Brain pericyte (primary cell): ENCODE measurements around the gene RPS6KA3.
A peak's percentile ranks its signal among the peaks of the same experiment; 100 is the strongest.

ENCODE experiments used
- DNase-seq: peaks from one replicate; pipeline ENCODE4 v3.0.0-alpha.2; 2012; ENCODE audit warnings: low read depth, low spot score

RPS6KA3 gene

GRCh38 chrX:20266810-20267606 lies at the start of gene RPS6KA3:
Gene RPS6KA3 (minus strand): TSS chrX:20266909. CDS start chrX:20266632, 277 bp downstream.
- DNase-seq, result peak; percentile 57

- DNase-seq, result no peak
Measured at GRCh38 chrX:20315140-20315539, 48.4 kb upstream of the RPS6KA3 start.

- DNase-seq, result no peak
Measured at GRCh38 chrX:20313899-20314298, 47.2 kb upstream of the RPS6KA3 start.

- DNase-seq, result no peak
Measured at GRCh38 chrX:20312018-20312417, 45.3 kb upstream of the RPS6KA3 start.

GRCh38 chrX:20311505-20311904 lies 44.8 kb upstream of the RPS6KA3 start:
- no peak for DNase-seq

- DNase-seq, result no peak
Measured at GRCh38 chrX:20309806-20310205, 43.1 kb upstream of the RPS6KA3 start.

- no peak for DNase-seq
Measured at GRCh38 chrX:20306668-20307067, 40.0 kb upstream of the RPS6KA3 start.

- no peak for DNase-seq
Measured at GRCh38 chrX:20300822-20301221, 34.1 kb upstream of the RPS6KA3 start.

GRCh38 chrX:20294957-20295356 lies 28.2 kb upstream of the RPS6KA3 start:
- DNase-seq, result no peak

- no peak for DNase-seq
Measured at GRCh38 chrX:20294284-20294683, 27.6 kb upstream of the RPS6KA3 start.

GRCh38 chrX:20285511-20285910 lies 18.8 kb upstream of the RPS6KA3 start:
- DNase-seq, result no peak

GRCh38 chrX:20284992-20285391 lies 18.3 kb upstream of the RPS6KA3 start:
- DNase-seq, result no peak

- DNase-seq, result no peak
Measured at GRCh38 chrX:20284444-20284843, 17.7 kb upstream of the RPS6KA3 start.

- no peak for DNase-seq
Measured at GRCh38 chrX:20280938-20281337, 14.2 kb upstream of the RPS6KA3 start.

- no peak for DNase-seq
Measured at GRCh38 chrX:20274121-20274520, 7.4 kb upstream of the RPS6KA3 start.

GRCh38 chrX:20271730-20272129 lies 5.0 kb upstream of the RPS6KA3 start:
- DNase-seq, result no peak

- no peak for DNase-seq
Measured at GRCh38 chrX:20271186-20271585, 4.5 kb upstream of the RPS6KA3 start.

- DNase-seq, result no peak
Measured at GRCh38 chrX:20270562-20270890, 3.8 kb upstream of the RPS6KA3 start.

- DNase-seq, result no peak
Measured at GRCh38 chrX:20269848-20270561, 3.3 kb upstream of the RPS6KA3 start.

- no peak for DNase-seq
Measured at GRCh38 chrX:20267931-20268701, 1.4 kb upstream of the RPS6KA3 start.

GRCh38 chrX:20267607-20267930 lies 860 bp upstream of the RPS6KA3 start:
- no peak for DNase-seq
